ENCODE data around the gene IL17F.

- TF ChIP-seq CTCF (conservative IDR thresholded peaks at IDR 0.05; ENCODE audit: low read depth in 2 of 2): no peak
- TF ChIP-seq ZNF462 (CRISPR knock-in tag; IDR thresholded peaks at IDR 0.05): no peak
- no peak for TF ChIP-seq EZH2 (IDR thresholded peaks at IDR 0.05; ENCODE audit: low read depth, unreplicated experiment)
- no peak for TF ChIP-seq POLR2AphosphoS5 (IDR thresholded peaks at IDR 0.05; ENCODE audit: low read depth)
- no peak for TF ChIP-seq CREB1 (CRISPR knock-in tag; IDR thresholded peaks at IDR 0.05; ENCODE audit: low read depth)
- TF ChIP-seq, protein P1, sequence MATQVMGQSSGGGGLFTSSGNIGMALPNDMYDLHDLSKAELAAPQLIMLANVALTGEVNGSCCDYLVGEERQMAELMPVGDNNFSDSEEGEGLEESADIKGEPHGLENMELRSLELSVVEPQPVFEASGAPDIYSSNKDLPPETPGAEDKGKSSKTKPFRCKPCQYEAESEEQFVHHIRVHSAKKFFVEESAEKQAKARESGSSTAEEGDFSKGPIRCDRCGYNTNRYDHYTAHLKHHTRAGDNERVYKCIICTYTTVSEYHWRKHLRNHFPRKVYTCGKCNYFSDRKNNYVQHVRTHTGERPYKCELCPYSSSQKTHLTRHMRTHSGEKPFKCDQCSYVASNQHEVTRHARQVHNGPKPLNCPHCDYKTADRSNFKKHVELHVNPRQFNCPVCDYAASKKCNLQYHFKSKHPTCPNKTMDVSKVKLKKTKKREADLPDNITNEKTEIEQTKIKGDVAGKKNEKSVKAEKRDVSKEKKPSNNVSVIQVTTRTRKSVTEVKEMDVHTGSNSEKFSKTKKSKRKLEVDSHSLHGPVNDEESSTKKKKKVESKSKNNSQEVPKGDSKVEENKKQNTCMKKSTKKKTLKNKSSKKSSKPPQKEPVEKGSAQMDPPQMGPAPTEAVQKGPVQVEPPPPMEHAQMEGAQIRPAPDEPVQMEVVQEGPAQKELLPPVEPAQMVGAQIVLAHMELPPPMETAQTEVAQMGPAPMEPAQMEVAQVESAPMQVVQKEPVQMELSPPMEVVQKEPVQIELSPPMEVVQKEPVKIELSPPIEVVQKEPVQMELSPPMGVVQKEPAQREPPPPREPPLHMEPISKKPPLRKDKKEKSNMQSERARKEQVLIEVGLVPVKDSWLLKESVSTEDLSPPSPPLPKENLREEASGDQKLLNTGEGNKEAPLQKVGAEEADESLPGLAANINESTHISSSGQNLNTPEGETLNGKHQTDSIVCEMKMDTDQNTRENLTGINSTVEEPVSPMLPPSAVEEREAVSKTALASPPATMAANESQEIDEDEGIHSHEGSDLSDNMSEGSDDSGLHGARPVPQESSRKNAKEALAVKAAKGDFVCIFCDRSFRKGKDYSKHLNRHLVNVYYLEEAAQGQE (IDR thresholded peaks at IDR 0.05; ENCODE audit: unreplicated experiment): no peak
- TF ChIP-seq JUNB (IDR thresholded peaks at IDR 0.05; ENCODE audit: unreplicated experiment): no peak
- TF ChIP-seq NANOG (IDR thresholded peaks at IDR 0.05; ENCODE audit: borderline replicate concordance): no peak
- TF ChIP-seq STAT1 (IDR thresholded peaks at IDR 0.05; ENCODE audit: unreplicated experiment): no peak
- TF ChIP-seq EZH2phosphoT487 (IDR thresholded peaks at IDR 0.05; ENCODE audit: unreplicated experiment): no peak
Measured at GRCh38 chr6:52227495-52227894, 16.8 kb downstream of the IL17F start.

Measured in GM23338 (cell line).